Epithelial cell of prostate (primary cell): Measurements from ENCODE around the gene ZNF346.

ENCODE experiments used
- DNase-seq: peaks from one replicate; pipeline ENCODE4 v3.0.0-alpha.2; 2011; ENCODE audit warnings: low read depth, low spot score
- H3K27ac ChIP-seq: fragments of 450-650 bp; 2 replicates; pipeline ENCODE4 v1.5.1; 2017; ENCODE audit warnings: mild to moderate bottlenecking

The ZNF346 gene

DNA sequence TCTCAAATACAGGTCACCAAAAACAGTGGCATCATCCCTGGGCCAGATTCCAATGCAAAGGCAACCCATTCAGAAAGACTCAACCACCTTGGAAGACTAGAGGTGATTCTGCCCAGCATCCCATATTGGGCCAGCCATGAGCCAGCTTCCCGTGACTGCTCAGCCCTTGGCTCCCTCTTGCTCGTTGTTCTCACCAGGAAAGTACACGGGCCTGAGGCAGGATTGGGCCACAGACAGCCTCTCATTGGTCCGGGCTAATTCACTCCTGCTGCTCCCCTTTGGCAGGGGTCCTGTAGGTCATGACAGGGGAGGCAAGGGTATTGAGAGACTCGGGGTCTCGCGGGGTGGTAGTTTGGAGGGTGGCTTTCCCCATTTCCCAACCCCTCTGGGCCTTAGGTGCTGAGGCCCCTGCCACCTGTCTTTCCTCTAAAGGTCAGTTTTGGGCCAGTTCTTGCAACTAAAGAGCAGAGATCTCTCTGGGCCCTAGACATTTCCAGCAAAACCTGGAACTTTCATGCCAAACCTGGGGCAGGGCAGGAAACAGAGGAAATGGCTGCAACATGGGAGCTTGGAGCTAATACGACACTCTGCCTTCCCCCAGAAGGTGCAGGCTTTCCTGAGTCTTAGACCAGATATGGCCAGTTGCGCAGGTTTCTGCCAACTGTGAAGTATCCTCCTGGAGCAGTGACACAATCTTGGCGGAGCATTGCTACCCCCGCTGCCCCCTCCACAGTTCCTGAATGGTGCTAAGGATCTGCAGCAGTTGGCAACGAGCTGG is 42.2 kb downstream of the ZNF346 start:
- DNase-seq: no peak
- H3K27ac ChIP-seq: no peak overlapping the region

DNA sequence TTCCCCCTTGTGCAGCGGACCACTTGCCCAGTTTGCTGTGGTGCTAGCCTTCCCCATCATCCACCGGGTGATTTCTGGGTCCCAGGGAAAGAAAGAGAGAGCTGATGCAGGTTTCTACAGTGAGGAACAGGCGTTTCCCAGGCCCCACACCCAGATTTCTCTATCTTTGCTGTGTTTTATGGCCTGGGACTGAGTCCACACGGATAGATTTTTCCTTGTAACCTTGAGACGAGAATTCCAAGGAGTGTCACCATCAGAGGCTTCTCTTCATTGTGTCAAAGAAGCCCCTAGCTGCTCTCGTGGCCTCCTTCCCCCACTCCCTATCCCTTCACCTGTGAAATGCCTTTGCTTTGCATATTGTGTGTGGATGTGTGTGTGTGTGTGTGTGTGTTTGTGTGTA is 43.0 kb downstream of the ZNF346 start:
- H3K27ac ChIP-seq: peak overlapping the region; percentile 55
- DNase-seq: no peak

DNA sequence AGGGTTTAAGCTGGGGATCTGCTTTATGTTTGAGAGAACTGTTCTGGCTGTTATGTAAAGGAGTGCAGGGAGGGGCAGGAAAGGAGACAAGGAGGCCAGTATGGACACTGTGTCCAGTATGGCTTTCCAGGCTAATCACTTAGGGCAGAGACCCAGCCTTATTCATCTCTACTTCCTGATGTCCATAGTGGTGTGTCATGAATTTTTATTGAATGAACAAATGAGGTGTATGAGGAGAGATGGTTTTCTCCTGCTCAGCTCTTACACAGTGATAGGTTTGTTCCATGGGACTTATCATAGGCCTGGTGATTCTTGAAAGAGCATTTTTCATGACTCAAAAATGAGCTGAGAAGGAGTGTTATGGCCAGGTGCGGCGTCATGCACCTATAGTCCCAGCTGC is 43.7 kb downstream of the ZNF346 start:
- DNase-seq: no peak
- H3K27ac ChIP-seq: peak overlapping the region; percentile 55

DNA sequence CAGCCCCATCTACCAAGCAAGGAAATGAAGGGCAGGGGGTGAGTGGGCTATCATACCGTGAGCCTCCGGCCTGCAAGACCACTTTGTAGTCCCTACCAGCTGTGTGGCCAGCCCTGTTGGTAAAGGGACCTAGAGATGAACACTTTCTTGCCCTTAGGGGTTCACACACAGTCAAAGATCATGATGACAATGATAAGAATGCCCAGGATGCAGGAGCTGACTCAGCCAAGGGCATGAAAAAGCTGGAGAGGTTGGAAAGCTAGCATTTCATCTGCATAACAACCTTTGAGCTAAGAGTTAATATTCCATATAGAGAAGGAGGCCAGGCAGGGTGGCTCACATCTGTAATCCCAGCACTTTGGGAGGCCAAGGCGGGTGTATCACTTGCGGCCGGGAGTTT is 45.0 kb downstream of the ZNF346 start:
- H3K27ac ChIP-seq: peak overlapping the region; percentile 55

DNA sequence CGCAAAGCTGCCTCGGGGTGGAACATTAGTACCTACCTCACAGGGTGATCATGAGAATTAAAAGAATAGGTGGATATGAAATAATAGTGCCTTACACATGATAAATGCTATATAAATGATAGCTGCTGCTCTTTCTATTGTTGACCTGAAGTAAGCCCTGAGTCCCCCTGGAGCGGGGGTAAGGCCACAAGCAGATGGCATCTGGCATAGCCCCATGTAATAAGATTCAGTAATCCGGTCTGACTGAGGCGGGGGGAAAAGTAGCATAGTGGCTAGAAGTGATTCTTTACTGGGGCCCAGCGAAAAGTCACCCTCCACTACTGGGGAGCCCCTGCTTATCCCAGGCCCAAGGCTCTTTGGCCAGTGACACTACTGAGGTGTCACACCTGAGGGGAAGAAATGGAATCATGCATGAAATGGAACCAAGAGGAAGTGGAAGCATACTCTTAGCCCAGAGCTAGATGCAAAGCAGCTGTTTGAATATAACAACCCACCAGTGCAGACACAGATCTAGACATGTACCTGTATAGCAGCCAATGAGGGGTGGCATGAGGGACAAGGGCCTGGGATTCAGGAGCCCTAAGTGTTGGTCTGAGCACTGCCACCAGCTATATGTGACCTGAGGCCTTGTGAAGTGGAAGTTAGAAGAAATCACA is 48.2 kb downstream of the ZNF346 start:
- DNase-seq: no peak
- H3K27ac ChIP-seq: no peak overlapping the region

More for the DNA sequence above, 45.0 kb downstream of the ZNF346 start:
- DNase-seq: no peak

DNA sequence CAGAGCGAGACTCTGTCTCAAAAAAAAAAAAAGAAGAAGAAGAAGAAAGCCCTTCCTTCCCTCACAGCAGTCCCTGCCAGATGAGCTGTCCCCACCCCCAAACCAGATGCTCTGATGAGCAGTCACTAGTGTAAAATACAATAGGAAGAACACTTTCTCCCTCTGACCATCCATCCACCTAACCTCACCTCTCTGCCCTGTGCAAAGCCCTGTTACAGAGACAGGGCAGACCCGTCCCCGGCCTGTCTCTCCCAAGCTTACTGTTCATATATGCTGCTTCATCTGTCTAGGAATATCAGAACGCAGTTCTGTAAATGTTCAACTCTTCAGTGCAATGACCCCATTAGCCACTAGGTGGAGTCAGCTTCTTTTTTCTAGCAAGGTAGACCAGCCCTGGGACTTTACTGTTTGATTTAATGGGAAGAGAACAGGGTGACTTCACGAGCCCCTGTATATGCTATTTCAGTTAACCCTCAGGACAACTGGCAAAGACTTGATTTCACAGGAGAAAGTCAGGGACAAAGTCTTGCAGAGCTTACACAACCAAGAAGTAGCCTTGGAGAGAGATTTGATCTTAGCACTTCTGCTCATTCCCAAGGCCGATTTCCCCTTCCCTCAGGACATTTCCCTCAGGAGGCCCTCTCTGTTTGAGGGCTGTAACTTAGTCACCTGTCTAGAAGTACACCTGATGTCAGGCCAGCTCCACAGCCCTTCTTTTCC is 49.3 kb downstream of the ZNF346 start:
- no peak for DNase-seq
- no peak overlapping the region for H3K27ac ChIP-seq

DNA sequence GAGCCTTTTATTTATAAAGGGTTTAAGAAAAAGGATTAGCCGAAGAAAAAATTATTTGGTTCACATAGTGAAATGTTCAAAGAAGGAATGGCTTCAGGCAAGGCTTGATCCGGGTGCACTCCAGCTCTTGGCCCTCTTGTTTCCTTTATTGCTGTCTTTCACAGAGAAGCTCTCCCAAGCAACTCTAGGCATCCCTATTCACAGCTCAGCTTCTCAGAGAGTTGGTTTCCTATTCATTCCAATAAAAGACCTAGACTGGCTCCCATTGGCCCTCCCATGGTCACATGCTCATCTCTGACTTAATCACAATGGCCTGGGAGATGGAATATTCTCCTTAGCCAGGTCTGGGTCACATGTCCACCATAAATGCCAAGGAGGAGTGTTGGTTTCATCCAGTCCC is 54.8 kb downstream of the ZNF346 start:
- H3K27ac ChIP-seq: no peak overlapping the region
- no peak for DNase-seq

DNA sequence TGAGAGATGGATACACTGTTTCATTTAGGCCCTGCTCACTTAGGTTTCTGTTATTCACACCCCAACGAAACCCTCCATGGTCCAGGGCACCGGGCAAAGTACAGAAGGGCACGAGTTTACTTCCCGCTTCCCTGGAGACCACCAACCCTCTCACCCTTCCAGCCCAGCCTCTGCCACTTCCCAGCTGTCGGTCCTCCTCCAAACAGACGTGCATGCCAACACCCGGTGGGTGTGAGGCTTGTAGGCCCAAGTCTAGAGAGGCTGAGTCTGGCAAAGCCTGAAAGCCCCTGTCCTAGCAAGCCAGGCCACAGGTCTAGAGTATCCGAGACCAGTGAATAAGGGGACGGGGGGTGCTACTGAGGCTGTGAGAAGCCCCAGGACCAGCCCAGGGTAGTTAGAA is 57.1 kb downstream of the ZNF346 start:
- no peak overlapping the region for H3K27ac ChIP-seq
- DNase-seq: no peak

DNA sequence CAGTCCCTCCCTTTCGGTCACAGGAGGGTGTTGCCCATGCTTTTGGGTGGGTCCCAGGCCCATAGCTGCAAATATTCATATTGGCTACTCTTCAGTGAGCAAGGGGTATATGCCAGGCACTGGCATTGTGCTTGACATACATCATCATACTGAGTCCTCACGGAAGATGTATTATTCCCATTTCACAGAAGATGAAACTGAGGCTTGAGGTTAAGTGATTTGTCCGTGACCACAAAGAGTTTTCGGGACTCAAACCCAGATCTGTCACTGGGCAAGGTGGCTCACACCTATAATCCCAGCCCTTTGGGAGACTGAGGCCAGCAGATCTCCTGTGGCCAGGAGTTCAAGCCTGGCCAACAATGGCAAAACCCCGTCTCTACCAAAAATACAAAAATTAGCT is 57.8 kb downstream of the ZNF346 start:
- no peak for DNase-seq
- no peak overlapping the region for H3K27ac ChIP-seq

DNA sequence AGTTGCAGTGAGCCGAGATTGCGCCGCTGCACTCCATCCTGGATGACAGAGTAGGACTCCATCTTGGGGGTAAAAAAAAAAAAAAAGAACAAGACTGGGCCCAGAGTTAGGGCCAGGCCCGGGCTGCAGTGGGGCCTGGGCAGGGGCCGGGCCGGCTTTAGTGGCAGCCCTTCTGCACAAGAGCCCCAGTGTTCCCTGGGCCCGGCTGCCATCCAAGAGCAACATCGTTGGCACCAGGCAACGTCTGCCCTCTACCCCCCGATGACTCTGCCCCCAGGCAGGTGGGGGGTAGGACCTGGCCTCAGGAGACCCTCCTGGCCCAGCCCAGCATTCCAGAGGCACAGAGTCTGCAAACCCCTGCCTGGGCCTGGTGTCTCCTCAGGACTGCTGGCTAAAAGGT is 59.4 kb downstream of the ZNF346 start:
- no peak overlapping the region for H3K27ac ChIP-seq
- DNase-seq: no peak

DNA sequence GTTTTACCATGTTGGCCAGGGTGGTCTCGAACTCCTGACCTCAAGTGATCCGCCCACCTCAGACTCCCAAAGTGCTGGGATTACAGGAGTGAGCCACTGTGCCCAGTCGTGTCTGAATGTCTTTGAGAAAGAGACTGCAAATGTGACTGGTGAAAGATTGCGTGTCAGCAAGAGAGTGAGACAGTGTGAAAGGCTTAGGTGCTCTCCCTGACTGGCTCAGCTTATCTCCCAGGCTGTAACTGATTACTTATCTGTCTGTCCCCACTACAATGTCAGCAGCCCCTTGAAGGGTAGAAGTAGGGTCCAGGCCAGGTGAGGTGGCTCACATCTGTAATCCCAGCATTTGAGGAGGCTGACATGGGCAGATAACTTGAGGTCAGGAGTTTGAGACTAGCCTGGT is 60.9 kb downstream of the ZNF346 start:
- DNase-seq: no peak
- H3K27ac ChIP-seq: no peak overlapping the region

DNA sequence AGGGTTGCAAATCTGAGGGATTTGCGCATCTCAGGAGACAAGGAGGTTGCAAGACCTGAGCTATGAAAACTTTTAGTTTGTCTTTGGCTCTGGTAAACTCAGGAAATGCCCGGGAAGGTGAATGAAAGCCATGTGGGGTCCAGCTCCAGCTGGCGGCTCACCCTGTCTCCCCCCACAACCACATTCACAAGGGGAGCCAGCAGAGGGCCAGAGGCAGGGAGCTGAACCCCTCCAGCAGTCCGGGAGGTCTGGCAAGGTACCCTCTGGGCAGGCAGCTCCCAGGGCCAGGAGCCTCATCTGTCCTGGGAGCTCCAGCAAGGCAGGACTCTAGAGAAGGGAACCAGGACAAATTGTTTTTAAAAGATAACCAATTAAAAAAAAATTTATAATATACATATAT is 61.7 kb downstream of the ZNF346 start:
- no peak overlapping the region for H3K27ac ChIP-seq
- DNase-seq: no peak

DNA sequence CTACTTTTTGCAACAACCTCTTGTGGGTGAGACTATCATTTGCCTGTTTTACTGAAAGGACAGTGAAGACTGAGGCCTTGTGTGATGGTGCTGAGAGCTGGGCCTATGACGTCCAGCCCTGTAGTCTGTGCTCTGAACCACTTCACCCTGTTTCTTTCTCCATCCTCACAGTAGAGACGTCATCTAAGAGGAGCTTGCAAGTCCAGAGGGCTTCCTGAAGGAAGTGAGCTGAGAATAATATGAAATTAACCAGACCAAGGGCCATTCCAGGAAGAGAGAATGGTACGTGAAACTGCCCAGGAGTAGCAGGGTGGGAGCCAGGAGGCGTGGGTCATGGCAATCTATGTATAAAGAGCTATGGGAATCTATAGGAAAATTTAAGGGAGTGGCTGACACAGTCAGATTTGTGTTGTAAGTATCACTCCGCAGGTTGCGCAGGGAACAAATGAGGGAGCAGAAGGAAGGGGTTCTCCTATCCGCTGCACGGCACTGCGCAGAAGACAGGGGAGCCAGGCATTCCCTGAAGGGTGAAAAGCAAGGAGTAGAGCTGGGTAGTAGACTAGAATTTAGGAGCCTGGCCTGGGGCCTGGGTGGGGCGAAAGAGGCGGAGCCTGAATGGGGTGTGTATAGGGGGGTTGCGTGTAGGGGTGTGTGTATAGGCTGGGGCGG is 63.6 kb downstream of the ZNF346 start:
- H3K27ac ChIP-seq: no peak overlapping the region
- no peak for DNase-seq

DNA sequence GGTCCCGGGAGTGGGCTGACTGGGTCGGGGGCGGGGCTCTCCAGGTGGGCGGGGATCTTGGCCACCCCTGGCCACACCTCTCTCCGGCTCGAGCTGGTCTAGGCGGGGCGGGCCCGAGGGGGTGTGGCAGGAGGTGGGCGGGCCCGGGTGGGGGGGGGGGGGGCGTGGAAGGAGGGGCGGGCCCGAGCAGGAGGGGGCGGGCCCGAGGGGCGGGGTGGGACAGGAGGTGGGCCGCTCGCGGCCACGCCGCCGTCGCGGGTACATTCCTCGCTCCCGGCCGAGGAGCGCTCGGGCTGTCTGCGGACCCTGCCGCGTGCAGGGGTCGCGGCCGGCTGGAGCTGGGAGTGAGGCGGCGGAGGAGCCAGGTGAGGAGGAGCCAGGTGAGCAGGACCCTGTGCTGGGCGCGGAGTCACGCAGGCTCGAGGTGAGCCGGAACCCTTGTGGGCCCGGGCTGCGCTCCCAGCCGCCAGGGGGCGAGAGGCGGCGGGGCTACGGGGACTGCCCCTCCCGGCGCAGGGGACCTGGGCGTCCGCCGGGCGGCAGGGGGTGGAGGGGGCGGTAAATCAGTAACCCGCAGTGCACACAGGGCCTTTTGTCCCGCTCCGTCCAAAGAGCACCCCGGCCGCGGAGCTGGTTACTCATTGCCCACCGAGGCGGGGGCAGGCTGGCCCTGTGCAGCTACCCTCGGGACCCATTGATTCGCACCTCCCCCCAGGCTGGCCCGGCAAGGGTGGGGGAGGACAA is 64.3 kb downstream of the ZNF346 start, which contains the start of gene FGFR4:
FGFR4 (plus strand) TSS at position 262 of the 744 bp plus-strand sequence. CDS start 2,688 bp downstream, outside the sequence.
- H3K27ac ChIP-seq: no peak within 1 kb of the TSS
- no peak for DNase-seq

DNA sequence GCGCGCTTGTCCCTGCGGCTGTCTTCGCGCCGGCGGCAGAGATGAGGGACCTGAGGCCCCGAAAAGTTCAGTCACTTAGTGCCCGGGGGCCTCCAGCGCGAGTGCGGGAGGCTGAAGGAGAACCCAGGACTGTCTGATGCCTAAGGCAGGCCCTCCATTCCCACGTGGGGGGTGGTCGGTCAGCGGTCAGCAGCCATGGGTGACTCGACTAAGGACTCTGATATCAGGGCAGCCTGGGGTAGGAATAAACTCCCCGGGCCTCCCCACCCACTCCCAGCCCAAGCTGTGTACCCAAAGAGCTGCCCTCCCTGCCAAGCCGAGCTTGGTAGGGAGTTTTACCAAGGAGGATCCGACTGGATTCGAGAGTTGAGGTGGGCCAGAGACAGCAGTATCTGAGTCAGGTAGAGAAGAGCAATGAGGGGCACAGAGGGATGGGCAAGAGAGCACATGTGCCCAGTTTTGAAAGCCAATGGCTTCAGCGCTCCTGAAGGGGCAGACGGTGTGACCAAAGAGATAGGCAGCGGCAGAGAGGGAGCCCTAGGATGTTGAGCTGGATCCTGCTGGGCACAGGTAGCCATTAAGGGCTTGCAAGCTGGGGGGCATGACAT is 65.0 kb downstream of the ZNF346 start:
- no peak overlapping the region for H3K27ac ChIP-seq
- DNase-seq: no peak

DNA sequence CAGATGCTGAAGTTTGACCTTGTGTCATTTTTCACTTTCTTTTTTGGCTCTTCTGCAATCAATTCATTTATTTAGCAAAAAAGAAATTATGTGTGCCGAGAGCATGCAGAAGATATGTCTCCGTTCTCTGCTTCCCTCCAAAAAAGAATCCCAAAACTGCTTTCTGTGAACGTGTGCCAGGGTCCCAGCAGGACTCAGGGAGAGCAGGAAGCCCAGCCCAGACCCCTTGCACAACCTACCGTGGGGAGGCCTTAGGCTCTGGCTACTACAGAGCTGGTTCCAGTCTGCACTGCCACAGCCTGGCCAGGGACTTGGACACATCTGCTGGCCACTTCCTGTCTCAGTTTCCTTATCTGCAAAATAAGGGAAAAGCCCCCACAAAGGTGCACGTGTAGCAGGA is 66.6 kb downstream of the ZNF346 start:
- DNase-seq: no peak
- H3K27ac ChIP-seq: no peak overlapping the region

DNA sequence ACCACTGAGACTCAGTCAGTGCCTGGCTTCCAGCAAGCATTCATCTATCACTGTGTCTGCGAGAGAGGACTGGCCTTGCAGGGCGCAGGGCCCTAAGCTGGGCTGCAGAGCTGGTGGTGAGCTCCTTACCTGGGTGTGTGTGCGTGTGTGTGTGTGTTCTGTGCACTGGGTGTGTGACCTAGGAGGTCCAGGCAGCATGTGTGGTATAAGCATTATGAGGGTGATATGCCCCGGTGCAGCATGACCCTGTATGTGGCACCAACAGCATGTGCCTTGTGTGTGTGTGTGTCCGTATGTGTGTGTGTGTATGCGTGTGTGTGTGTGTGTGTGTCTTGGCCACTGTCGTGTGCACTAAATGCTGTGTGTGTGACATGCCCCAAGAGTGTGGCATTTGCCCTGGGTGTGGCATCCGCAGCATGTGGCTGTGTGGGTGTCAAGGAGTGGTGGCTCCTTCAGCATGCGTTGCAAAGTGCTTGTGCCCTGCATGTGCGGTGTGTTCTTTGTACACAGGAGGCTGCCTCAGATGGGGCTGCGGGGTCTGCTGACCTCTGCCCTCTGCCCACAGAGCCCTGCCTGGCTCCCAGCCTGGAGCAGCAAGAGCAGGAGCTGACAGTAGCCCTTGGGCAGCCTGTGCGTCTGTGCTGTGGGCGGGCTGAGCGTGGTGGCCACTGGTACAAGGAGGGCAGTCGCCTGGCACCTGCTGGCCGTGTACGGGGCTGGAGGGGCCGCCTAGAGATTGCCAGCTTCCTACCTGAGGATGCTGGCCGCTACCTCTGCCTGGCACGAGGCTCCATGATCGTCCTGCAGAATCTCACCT is 67.5 kb downstream of the ZNF346 start:
- no peak for DNase-seq
- no peak overlapping the region for H3K27ac ChIP-seq

DNA sequence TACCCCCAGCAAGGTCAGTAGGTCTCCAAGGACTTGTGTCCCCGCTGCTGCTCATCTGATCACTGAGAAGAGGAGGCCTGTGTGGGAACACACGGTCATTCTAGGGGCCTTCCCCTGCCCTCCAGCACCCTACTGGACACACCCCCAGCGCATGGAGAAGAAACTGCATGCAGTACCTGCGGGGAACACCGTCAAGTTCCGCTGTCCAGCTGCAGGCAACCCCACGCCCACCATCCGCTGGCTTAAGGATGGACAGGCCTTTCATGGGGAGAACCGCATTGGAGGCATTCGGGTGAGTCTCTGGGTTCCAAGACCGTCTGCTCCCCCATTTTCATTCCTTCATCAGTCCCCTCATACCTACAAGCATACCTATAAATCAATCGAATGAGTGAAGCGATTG is 68.3 kb downstream of the ZNF346 start:
- H3K27ac ChIP-seq: no peak overlapping the region
- DNase-seq: no peak

DNA sequence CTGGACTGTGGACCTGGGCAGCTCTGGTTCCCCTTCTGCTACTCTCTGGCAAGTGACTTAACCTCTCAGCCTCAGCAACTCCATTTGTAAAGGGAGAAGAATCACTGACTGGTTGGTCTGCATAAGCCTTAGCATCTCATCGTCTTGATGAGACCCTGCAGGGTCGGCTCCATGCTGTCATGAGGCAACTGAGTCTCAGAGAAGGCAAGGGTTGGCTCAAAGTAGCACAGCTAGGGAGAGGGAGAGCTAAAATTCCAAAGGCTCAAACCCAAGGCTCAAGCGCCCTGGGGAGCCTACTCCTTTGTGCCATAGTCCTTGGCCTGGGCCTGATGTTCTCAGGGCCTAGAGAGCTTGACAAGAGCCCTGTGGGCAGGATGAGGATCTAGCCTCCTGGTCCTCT is 68.7 kb downstream of the ZNF346 start:
- H3K27ac ChIP-seq: no peak overlapping the region
- DNase-seq: no peak
